GM19023 (cell line): ENCODE measurements around the gene NELFE.
"Not testable (repeated sequence)": the region's sequence is repeated elsewhere in the genome, so short reads cannot be mapped to it uniquely, and the experiment has no call there.

Source experiments
- ATAC-seq: cut with Tn5 transposase; IDR thresholded peaks from one replicate; pipeline ENCODE4 v1.9.1; 2021; ENCODE audit warnings: mild to moderate bottlenecking, moderate library complexity; ENCODE audit not compliant: unreplicated experiment

The NELFE gene

GRCh38 chr6:31952140-31952805 lies 6.5 kb downstream of the NELFE start:
- ATAC-seq, result no peak

DNA sequence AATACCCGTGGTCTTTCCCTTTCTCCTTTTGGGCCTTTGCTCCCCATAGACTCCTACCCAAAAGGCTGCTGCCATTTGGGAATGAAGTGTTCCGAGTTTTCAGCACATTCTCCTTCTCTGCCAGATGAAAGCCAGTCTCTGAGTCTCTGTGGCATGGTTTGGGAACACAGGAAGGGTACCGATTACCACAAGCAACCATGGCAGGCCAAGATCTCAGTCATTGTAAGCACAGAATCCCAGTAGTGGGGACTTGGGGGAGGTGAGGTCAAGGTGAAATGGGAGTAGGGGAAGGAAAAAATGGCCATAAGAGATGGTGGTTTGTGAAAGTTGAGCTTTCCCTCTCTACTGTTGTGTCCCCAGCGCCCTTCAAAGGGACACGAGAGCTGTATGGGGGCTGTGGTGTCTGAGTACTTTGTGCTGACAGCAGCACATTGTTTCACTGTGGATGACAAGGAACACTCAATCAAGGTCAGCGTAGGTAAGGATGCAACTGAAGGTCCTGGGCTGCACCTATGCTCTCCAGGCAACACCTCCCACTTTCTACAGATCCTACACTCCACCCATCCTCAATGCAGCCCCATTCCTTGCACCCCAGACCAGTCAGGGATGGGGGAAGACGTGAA lies 8.7 kb downstream of the NELFE start:
- no peak for ATAC-seq

DNA sequence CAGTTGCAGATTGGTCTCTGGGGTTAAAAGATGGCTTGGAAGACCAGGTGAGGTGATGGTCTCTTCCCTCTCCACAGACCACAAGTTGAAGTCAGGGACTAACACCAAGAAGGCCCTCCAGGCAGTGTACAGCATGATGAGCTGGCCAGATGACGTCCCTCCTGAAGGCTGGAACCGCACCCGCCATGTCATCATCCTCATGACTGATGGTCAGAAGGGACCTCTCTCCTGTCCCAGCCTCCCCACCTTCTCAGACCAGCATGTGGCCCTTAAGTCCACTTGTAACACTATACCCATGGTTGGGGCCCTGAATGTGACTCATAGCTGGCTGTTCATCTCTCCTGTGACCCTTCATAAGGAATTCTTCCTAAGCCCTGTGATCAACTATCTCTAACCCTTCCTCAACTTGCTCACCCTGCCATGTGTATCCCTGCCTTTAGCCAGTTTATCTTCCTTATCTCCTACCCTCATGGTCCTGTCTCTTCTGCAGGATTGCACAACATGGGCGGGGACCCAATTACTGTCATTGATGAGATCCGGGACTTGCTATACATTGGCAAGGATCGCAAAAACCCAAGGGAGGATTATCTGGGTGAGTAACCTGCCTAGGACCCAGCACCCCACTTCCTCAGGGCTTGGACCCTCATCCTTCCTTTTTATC lies 9.9 kb downstream of the NELFE start:
- ATAC-seq, result no peak

DNA sequence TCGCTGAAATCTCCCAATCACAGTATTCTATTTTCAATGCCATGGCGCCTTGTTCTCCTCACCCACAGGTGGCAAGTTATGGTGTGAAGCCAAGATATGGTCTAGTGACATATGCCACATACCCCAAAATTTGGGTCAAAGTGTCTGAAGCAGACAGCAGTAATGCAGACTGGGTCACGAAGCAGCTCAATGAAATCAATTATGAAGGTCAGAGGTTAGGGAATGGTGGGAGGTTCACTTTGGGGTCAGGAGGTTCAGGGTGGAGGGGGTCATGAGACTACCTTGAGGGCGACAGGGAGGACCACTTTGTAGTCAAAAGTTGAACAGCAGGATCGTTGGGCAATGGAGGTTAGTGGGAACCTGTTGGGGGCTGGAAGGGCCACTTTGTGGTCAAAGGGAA lies 10.5 kb downstream of the NELFE start:
- no peak for ATAC-seq

- no peak for ATAC-seq
Measured at GRCh38 chr6:31947864-31948263, 10.9 kb downstream of the NELFE start.

GRCh38 chr6:31947070-31947675 lies 11.6 kb downstream of the NELFE start:
- no peak for ATAC-seq

GRCh38 chr6:31946370-31946885 lies 12.3 kb downstream of the NELFE start:
- ATAC-seq, result no peak

GRCh38 chr6:31945507-31946369 lies 13.0 kb downstream of the NELFE start, which contains the start of gene CFB:
Gene CFB (plus strand): TSS chr6:31946095. CDS start chr6:31946222, 127 bp downstream.
- no peak for ATAC-seq

- no peak for ATAC-seq
Measured at GRCh38 chr6:31945154-31945506, 13.6 kb downstream of the NELFE start.

GRCh38 chr6:31943742-31944141 lies 15.0 kb downstream of the NELFE start:
- no peak for ATAC-seq

- no peak for ATAC-seq
Measured at GRCh38 chr6:31940256-31940664, 18.5 kb downstream of the NELFE start.

DNA sequence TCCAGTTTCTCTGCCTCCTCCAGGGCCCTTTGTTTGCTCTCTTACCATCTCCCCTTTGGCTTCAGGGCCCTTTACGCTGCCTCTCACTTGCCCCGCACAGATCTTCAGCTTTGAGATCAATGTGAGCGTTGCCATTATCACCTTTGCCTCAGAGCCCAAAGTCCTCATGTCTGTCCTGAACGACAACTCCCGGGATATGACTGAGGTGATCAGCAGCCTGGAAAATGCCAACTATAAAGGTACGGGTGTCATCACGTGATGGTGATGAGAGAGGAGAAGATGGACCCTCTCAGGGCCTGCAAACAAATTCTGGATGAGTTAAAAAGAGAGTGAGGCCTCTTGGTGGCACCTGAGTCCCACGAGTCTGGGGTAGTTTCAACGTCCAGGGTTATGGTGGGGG lies 22.9 kb downstream of the NELFE start:
- no peak for ATAC-seq

DNA sequence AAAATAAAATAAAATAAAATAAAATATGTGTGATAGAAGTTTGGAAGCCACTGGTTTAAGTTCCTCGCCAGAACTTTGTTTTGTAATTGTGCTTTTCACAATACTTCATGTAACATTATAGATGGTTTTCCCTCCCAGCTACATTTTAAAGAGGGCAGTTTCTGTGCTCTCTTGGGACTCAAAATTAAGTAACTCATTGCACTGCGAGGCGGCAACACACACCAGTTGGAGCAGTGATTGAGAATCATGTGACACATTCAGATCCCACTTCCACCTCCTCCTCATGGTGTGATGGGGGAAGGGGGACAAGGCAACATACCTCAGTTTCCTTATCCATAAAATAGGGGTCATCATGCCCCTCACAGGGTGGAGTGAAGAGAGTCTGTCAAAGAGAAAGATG lies 23.8 kb downstream of the NELFE start:
- no peak for ATAC-seq

- no peak for ATAC-seq
Measured at GRCh38 chr6:31933537-31933936, 25.2 kb downstream of the NELFE start.

GRCh38 chr6:31932137-31932536 lies 26.6 kb downstream of the NELFE start:
- ATAC-seq, result not testable (repeated sequence)

DNA sequence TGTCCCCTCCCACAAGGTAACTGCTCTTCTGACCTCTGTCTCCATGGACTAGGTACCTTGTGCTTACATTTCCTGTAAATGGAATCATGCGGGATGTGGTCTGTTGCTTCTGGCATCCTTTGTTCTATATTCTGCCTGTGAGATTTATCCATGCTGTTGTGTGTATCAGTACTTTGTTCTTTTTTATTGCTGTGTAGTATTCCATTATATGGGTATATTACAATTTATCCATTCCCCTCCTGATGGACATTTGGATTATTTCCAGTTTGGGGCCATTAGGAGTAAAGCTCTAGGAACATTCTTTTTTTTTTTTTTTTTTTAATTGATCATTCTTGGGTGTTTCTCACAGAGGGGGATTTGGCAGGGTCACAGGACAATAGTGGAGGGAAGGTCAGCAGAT lies 27.8 kb downstream of the NELFE start:
- no peak for ATAC-seq

- no peak for ATAC-seq
Measured at GRCh38 chr6:31928672-31928939, 30.2 kb downstream of the NELFE start.

DNA sequence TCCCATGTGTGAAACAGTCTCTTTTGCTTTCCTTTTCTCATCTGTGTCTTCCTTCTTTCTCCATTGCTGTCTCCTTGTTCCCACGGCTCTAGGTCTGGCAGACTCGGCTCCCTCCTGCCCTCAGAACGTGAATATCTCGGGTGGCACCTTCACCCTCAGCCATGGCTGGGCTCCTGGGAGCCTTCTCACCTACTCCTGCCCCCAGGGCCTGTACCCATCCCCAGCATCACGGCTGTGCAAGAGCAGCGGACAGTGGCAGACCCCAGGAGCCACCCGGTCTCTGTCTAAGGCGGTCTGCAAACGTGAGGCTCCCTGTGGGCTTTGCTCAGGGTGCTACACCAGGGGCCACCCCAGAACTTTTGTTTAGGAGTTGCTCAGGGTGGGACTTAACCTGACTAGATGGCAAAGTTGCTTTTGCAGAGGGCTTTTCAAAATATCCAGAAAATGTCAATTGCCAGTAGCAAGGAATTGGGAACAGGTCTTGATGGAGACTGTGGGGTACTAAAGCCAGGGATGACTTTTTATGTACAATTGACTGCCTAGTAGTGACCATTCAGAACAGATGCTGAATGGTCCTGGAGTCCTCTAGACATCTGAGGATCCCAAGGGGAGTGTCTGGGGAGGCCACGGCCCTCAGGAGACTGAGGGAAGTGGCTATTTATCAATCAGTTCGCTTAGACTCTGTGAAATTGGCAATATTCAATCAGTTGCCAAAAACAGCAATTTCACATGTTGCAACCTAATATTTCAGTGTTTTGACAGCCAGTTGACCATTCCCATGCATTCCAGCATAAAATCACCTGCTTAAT lies 30.7 kb downstream of the NELFE start:
- no peak for ATAC-seq

DNA sequence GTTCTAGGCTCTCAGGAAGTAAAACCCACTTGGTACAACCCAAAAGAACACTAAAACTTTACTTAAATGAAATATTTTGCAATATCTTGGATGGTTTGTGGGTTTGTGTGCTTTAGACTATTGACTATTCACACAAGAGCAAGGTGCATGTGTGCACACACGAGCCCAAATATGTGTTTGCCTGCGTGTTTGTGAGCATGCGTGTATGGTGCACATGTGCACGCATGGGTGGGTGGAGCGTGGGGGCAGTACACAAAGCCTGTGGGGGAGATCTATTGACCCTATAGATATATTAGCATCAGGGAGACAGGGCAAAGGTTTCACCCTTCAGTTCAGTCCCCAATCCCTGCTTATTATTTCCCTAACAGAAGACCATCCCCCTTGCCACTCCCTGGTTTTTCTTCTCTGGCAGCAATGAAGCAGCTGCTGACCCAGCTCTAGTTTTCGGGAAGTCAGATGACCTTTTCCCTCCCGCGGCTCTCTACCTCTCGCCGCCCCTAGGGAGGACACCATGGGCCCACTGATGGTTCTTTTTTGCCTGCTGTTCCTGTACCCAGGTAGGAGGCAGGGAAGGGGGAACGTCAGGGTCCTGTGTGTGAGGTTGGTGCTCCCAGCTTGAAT lies 31.4 kb downstream of the NELFE start, which contains the start of gene C2:
Gene C2 (plus strand): TSS at position 476 of the 621 bp plus-strand sequence. CDS start 36 bp downstream, at position 512.
- ATAC-seq, result no peak

DNA sequence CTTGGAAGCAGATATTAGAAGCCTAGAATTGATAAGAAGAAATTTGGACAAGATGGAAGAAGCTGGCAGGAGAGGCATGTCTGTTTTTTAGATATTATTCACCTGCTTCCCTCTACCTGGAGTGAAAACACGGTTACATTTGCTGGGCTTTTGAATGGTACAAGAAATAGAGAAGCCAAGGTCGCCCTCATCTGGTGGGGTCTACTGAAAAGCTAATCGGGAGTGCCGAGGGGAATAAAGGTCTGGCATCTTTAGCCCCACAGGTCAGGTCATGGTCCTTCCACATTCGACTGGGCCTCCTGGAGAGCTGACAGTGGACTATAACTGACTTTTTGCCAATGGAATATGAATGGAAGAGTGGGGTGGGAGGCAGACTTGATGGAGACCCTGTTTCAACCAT lies 35.8 kb downstream of the NELFE start:
- ATAC-seq, result no peak
